SIG-M5 treated with dmso at 0.1 percent for 504 hours (cell line): ENCODE data around the gene SYNJ2.
A peak's percentile ranks its signal among the peaks of the same experiment; 100 is the strongest.

Experiments used
- DNase-seq: peaks from one replicate; lab custom pipeline; 2025; ENCODE audit not compliant: unreplicated experiment; lab: John Stamatoyannopoulos, UW

Gene SYNJ2

DNA sequence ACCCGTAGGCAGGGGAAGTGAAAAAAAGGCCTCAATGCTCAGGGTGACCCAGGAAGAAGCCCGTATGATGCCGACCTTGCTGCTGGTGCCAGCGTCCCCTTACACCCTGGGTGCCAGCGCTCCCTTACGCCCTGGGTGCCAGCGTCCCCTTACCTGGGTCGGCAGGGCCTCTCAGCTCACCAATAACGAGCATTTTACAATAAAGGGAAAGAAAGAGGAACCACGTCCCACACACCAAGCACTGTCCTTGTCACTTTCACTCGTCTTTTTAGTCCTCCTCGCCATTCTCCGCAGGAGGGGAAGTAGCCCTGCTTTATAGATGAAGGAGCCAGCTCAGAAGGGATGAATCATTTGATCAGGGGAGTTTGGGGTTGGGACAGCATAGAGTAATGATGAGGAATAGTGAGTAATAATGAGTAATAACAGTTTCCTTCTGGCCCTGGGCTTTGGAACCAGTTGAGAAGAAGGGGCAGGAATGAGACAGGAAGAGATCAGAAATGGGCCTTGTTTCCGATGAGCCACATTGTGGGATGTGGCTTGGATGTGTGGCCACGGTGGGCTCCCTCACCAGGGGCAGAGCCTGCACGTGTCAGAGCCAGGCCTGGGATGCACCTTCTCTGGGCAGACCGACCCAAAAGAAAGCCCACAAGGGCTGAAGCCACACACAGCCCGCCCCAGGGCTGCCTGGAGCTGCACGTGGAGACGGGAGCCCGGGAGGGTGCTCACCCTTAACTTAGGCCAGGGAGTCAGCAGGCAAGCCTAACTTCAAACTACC lies 75.7 kb downstream of the SYNJ2 start:
- peak; percentile 90 for DNase-seq

- peak; percentile 64 for DNase-seq
Observed at GRCh38 chr6:158058171-158058651, 76.5 kb downstream of the SYNJ2 start.

DNA sequence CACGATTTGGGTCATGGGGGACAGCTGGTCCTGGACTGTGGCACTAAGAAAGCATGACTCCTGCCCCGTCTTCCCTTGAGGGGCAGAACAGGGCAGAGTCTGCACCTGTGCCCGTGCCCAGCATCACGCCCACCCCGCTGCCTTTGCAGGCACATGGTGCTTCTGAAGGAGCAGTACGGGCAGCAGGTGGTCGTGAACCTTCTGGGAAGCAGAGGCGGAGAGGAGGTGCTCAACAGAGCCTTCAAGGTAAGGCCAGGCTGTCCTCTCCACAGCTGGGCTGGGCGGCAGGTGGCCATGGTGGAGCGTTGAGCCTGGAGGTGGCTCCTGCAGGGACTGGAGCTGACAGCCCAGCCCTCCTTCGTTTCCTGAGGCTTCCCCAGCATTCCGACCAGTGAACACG lies 77.4 kb downstream of the SYNJ2 start:
- no peak for DNase-seq

GRCh38 chr6:158060455-158061360 lies 79.0 kb downstream of the SYNJ2 start:
- DNase-seq: peak; percentile 20

DNA sequence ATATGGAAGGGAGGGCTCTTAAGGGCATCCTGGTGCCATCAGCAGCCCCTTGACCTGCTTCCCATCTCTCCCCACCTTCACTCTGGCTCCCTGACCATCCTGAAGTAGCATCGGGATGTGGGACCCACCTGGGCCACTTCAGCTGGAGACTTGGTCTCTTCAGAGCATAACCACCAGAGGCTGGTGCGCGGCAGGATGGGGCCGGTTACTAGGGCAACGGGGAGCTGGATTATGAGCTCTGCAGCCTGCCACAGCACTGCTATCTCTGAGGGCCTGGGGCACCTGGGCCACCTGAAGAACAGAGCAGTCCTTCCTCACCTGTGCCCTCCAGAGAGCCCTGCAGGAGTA lies 79.7 kb downstream of the SYNJ2 start:
- no peak for DNase-seq

DNA sequence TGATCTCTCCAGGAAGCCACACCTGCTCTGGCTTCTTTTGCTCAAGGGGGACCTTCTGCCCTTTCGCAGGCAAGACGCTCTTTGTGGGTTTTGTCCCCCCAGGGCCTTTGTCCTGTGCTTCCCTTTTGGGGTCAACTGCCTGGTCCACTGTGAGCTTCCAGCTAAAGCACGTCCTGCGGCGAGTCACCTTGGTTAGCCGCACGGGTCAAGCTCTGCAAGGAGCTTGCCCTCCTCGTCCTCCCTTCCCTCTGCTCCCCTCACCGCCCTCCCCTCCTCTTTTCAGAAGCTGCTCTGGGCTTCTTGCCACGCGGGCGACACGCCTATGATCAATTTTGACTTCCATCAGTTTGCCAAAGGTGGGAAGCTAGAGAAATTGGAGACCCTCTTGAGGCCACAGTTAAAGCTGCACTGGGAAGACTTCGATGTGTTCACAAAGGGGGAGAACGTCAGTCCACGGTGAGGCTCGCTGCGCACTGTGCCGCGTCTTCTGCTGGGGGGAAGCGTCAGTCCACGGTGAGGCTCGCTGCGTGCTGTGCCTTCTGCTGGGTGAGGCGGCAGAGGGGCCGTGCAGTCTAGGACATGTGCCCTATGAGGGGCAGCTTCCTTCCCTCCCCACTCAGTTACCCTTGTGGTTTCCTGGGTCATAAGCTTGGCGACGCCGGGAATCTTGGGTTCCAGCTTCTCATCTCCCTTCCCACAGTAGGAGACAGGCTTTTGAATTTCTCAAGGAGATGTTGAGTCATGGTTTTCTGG lies 80.2 kb downstream of the SYNJ2 start:
- DNase-seq: no peak

DNA sequence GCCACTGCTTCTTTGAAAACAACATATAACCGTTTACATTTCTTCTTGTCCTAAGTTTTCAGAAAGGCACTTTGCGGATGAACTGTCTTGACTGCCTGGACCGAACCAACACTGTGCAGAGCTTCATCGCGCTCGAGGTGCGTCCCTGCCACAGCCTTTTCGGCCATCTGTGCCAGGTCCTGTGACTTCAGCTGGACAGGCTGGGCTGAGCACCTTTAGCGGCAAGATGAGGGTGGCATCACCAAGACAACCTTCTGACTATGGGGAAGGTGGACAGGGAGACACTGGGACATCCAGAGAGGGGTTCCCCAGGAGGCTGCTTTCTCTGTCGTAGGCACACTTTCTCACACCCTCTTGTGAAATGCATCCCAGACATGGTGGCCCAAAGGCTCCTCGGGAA lies 82.1 kb downstream of the SYNJ2 start:
- no peak for DNase-seq

GRCh38 chr6:158064725-158065251 lies 83.1 kb downstream of the SYNJ2 start:
- no peak for DNase-seq

DNA sequence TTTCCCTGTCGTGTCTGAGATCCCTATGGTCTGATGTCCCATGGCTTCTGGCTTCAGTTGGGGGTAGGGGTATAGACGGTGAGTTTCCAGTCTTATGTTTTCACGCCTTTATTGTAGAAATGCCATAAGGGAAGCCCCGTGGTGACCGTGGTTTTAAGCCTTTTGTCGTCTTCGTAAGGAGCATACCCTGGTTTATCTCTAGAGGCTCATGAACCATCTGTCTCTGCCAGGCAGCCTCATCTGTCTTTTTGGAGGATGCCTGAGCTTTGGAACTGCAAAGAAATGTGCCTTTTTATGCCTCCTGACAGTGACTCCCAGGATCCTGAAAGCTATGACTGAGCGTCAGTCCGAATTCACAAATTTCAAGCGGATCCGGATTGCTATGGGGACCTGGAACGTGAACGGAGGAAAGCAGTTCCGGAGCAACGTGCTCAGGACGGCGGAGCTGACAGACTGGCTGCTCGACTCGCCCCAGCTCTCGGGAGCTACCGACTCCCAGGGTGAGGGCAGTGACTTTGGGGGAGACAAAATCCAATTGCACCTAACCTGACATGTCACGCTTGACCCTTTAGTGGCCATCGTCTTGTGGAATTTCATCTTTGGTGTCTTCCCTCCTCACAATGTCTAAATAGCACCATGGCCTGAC lies 84.6 kb downstream of the SYNJ2 start:
- no peak for DNase-seq

DNA sequence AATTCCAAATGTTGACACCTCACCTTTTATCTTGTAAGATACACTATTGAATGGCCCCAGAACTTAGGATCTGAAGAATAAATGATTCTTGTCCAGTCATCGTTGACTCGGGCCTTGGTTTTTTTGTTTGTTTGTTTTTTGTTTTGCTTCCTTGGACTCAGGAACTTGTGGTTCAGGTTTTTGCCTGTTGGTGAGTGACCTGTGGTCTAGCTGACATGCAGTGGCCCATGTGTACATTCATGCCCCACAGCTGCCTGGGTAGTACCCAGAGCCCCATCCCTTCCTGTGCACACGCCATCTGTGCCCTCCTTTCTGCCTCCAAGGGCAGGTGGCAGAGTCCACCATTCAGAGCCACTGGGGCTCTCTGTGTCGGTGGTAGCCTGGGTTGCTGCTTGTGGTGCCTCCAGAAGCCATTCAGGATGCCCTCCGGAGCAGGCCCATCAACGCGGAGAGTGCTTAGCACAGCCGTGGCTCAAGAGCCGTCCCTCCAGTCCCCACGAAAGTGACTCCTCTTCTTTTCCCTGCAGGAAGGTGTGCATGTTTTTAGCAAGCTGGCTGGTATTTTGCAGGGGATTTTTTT lies 85.9 kb downstream of the SYNJ2 start:
- no peak for DNase-seq

GRCh38 chr6:158068156-158068892 lies 86.7 kb downstream of the SYNJ2 start:
- DNase-seq: no peak

- no peak for DNase-seq
Observed at GRCh38 chr6:158068893-158069799, 87.5 kb downstream of the SYNJ2 start.

GRCh38 chr6:158069800-158070195 lies 88.1 kb downstream of the SYNJ2 start:
- no peak for DNase-seq

DNA sequence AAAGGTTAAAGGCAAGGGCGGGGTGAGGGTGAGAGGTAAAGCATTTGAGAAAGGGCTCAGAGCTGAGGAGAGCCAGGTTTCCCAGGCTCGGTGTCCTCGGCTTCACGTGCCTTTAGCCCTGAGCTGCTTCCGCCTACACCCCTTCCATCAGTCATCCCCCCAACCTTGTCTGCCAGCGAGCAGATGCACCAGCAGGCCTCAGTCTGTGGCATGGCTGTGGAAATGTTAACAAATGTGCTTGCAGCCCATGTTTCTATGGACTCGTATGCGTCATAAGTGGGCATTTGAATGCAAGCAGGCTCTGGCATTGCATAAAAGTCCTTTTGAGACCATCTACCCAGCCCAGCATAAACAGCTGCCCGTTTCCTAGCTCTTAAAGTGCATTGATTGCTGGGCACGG lies 88.8 kb downstream of the SYNJ2 start:
- DNase-seq: no peak

DNA sequence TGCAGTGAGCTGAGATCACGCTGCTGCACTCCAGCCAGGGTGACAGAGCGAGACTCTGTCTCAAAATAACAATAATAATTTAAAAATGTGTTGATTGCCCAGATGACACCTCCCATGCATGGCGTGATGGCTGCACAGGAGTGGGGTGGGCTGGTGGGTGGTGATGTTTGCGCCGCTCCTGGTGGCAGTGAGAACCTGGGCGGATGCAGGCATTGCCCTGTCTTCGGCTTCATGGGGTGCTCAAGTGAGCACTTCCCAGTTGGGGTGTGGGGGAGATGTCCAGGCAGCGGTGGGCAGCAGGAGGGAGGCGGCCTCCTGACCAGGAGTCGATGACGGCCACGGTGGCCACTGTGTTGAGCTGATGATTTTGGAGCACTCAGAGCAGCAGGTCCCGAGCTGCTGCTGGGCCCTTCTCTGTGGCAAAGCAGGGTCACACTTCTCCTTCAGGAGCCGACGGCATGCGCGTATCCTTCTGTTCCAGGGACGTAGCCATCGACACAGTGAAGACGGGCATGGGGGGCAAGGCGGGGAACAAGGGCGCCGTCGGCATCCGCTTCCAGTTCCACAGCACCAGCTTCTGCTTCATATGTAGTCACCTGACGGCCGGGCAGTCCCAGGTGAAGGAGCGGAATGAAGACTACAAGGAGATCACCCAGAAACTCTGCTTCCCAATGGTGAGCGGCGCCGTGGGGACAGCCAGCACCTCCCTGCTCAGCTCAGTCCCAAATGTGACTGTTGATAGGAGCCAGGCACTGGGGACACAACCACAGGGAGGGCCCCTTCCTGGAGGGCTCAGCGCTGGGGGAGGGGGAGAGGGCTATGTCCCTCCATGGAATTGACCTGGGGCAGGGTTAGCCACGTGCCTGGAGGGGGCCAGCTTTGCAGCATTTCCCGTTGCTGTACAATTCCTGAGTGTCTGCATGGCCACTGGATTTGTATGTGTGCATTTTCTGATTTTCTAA lies 89.7 kb downstream of the SYNJ2 start:
- DNase-seq: no peak

GRCh38 chr6:158072083-158072721 lies 90.5 kb downstream of the SYNJ2 start:
- DNase-seq: peak; percentile 59

- no peak for DNase-seq
Observed at GRCh38 chr6:158073776-158074175, 92.1 kb downstream of the SYNJ2 start.
